Breast epithelium (tissue), 4 donors: ENCODE measurements around the gene KRTAP2-2. TPM values are rescaled to one million over a fixed set of nuclear protein-coding genes. Genes with fewer than 3 reads are reported as not detected.

Experiments
- DNase-seq, 2 donors: peaks; one replicate each; pipeline ENCODE4 v3.0.0-alpha.2; 2019; ENCODE audit warnings: low spot score in 2 of 2
- H3K27ac ChIP-seq, 2 donors: fragments of 200-600 bp; sonication (generic) in 1 of 2; one replicate each; pipeline ENCODE4 v1.5.1; 2016 to 2019; ENCODE audit warnings: mild to moderate bottlenecking in 1 of 2
- H3K27me3 ChIP-seq, 2 donors: fragments of 200-600 bp; sonication (generic) in 1 of 2; one replicate each; pipeline versions ENCODE4 v1.5.1 to v1.6.0; 2017 to 2019; ENCODE audit warnings: control low read depth in 1 of 2, mild to moderate bottlenecking in 1 of 2
- H3K36me3 ChIP-seq: fragments of 200-600 bp; one replicate; pipeline ENCODE4 v1.5.1; 2019
- H3K4me1 ChIP-seq, 2 donors: fragments of 200-600 bp; sonication (generic); one replicate each; pipeline ENCODE4 v1.5.1; 2016 to 2019; ENCODE audit warnings: control low read depth in 1 of 2
- H3K4me3 ChIP-seq, 3 donors: fragments of 200-600 bp; sonication (generic); 1 replicate in 2 of 3; 2 replicates in 1 of 3; pipeline ENCODE4 v1.5.1; 2016 to 2019; ENCODE audit warnings: mild to moderate bottlenecking in 3 of 3, moderate library complexity in 2 of 3
- H3K9me3 ChIP-seq, 2 donors: fragments of 200-600 bp; sonication (generic) in 1 of 2; one replicate each; pipeline ENCODE4 v1.5.1; 2016 to 2019; ENCODE audit warnings: control low read depth in 1 of 2
- CTCF ChIP-seq, 3 donors: fragments of 450-650 bp; IDR thresholded peaks; one replicate each; pipeline ENCODE4 v1.5.1; 2016 to 2017; ENCODE audit warnings: antibody characterized with exemption in 3 of 3, mild to moderate bottlenecking in 3 of 3, moderate library complexity in 3 of 3
- POLR2A ChIP-seq: fragments of 450-650 bp; IDR thresholded peaks from one replicate; pipeline ENCODE4 v1.6.1; 2016; ENCODE audit warnings: antibody characterized with exemption, mild to moderate bottlenecking, moderate library complexity
- POLR2AphosphoS5 ChIP-seq, 3 donors: sonication (generic); formaldehyde crosslinking; IDR thresholded peaks; one replicate each; pipeline ENCODE4 v1.6.1; 2017; ENCODE audit warnings: antibody characterized with exemption in 3 of 3
- intact Hi-C: fragments of 100-400 bp; cut with DNase I; formaldehyde crosslinking; loops from one replicate; pipeline ENCODE4 v1.15.1; 2023; ENCODE audit warnings: low total_unique reads
- total RNA-seq, 3 donors: library from RNA; depleted of rRNA; stranded (reverse); fragments of >200 nt; gene quantifications; one replicate each; pipeline ENCODE4 v1.1.0, GENCODE V29; 2016

The KRTAP2-2 gene
- total RNA-seq, 3 donors from 2014 or later: not detected

GRCh38 chr17:41076788-41077187 is 21.8 kb upstream of the KRTAP2-2 start:
- H3K27ac ChIP-seq: no peak overlapping the region
- no peak for DNase-seq
- H3K9me3 ChIP-seq: no peaks in the 10 kb centered on the region
- no peaks in the 10 kb centered on the region for H3K4me1 ChIP-seq
- H3K36me3 ChIP-seq: no peaks in the 10 kb centered on the region
- intact Hi-C loops: no loop called here
- H3K27me3 ChIP-seq: no peaks in the 10 kb centered on the region
- no peak for TF ChIP-seq POLR2A
- TF ChIP-seq POLR2AphosphoS5 (IDR thresholded peaks at IDR 0.05): no peak
- TF ChIP-seq CTCF (IDR thresholded peaks at IDR 0.05): no peak
- H3K4me3 ChIP-seq: no peak overlapping the region

GRCh38 chr17:41073676-41074075 is 18.6 kb upstream of the KRTAP2-2 start:
- DNase-seq: no peak
- Histone ChIP-seq H3K4me1 (no peaks in the 10 kb centered on the region), H3K4me3 (no peak overlapping the region), H3K27me3 (no peaks in the 10 kb centered on the region), H3K36me3 (no peaks in the 10 kb centered on the region), H3K27ac (no peak overlapping the region), H3K9me3 (no peaks in the 10 kb centered on the region)
- no peak for TF ChIP-seq POLR2A
- no peak for TF ChIP-seq CTCF (IDR thresholded peaks at IDR 0.05)
- no peak for TF ChIP-seq POLR2AphosphoS5 (IDR thresholded peaks at IDR 0.05)
- intact Hi-C loops: no loop called here

- DNase-seq: no peak
- H3K9me3 ChIP-seq: no peaks in the 10 kb centered on the region
- no peaks in the 10 kb centered on the region for H3K36me3 ChIP-seq
- no peak overlapping the region for H3K27ac ChIP-seq
- no peak for TF ChIP-seq CTCF (IDR thresholded peaks at IDR 0.05)
- no peak for TF ChIP-seq POLR2AphosphoS5 (IDR thresholded peaks at IDR 0.05)
- TF ChIP-seq POLR2A: no peak
- intact Hi-C loops: no loop called here
- H3K27me3 ChIP-seq: no peaks in the 10 kb centered on the region
- H3K4me1 ChIP-seq: no peaks in the 10 kb centered on the region
- H3K4me3 ChIP-seq: no peak overlapping the region
These were observed 16.8 kb upstream of the KRTAP2-2 start for GRCh38 chr17:41071606-41072360.

GRCh38 chr17:41069031-41069430 is 14.0 kb upstream of the KRTAP2-2 start:
- Histone ChIP-seq H3K27me3 (no peaks in the 10 kb centered on the region), H3K4me3 (no peak overlapping the region), H3K9me3 (no peaks in the 10 kb centered on the region), H3K4me1 (no peaks in the 10 kb centered on the region), H3K27ac (no peak overlapping the region), H3K36me3 (no peaks in the 10 kb centered on the region)
- no peak for DNase-seq
- TF ChIP-seq POLR2AphosphoS5 (IDR thresholded peaks at IDR 0.05): no peak
- TF ChIP-seq POLR2A: no peak
- intact Hi-C loops: no loop called here

GRCh38 chr17:41067281-41067680 is 12.3 kb upstream of the KRTAP2-2 start:
- Histone ChIP-seq H3K4me3 (no peak overlapping the region), H3K4me1 (no peaks in the 10 kb centered on the region), H3K9me3 (no peaks in the 10 kb centered on the region), H3K27me3 (no peaks in the 10 kb centered on the region), H3K27ac (no peak overlapping the region), H3K36me3 (no peaks in the 10 kb centered on the region)
- no peak for DNase-seq
- intact Hi-C loops: no loop called here
- no peak for TF ChIP-seq POLR2AphosphoS5 (IDR thresholded peaks at IDR 0.05)
- TF ChIP-seq POLR2A: no peak
- TF ChIP-seq CTCF (IDR thresholded peaks at IDR 0.05): no peak
